H1 (cell line): ENCODE results near the gene ERMARD. TPM values are rescaled to one million over a fixed set of nuclear protein-coding genes. Genes with fewer than 3 reads are reported as not detected.

ENCODE experiments used
- CTCF ChIA-PET: fragments of 300-600 bp; sonication (Branson Sonifier 250); formaldehyde crosslinking; loops from one replicate; lab custom pipeline; 2021; ENCODE audit not compliant: partially characterized antibody; lab: Charles Lee
- POLR2A ChIA-PET: fragments of 300-600 bp; sonication (Branson Sonifier 250); formaldehyde crosslinking; loops from one replicate; lab custom pipeline; 2021; ENCODE audit warnings: inconsistent platforms; ENCODE audit not compliant: partially characterized antibody; lab: Charles Lee
- DNase-seq, 2 experiments: peaks; one replicate each; pipeline versions ENCODE4 v3.0.0 to v3.0.0-alpha.2; 2010 to 2022; ENCODE audit warnings: low spot score in 2 of 2, low read depth in 1 of 2, mixed read lengths in 1 of 2
- FAIRE-seq: peaks from 2 replicates; lab custom pipeline; 2011; peaks lifted over from hg19 to GRCh38; lab: Jason Lieb, UNC
- H2AFZ ChIP-seq: 2 replicates; pipeline ENCODE4 v1.8.1; 2012; ENCODE audit warnings: low read length, inconsistent platforms
- H2AK5ac ChIP-seq: 2 replicates; pipeline ENCODE4 v1.6.1; 2013; ENCODE audit warnings: low read depth, low read length
- H2BK120ac ChIP-seq: replicated peaks from 2 replicates; pipeline ENCODE3; 2013; ENCODE audit warnings: low read depth, low read length, inconsistent platforms
- H2BK12ac ChIP-seq: 2 replicates; pipeline ENCODE4 v1.6.1; 2013; ENCODE audit warnings: low read depth, low read length
- H2BK15ac ChIP-seq: 2 replicates; pipeline ENCODE4 v1.6.1; 2013; ENCODE audit warnings: low read length
- H2BK20ac ChIP-seq: 2 replicates; pipeline ENCODE4 v1.6.1; 2013; ENCODE audit warnings: low read length
- H2BK5ac ChIP-seq: 2 replicates; pipeline ENCODE4 v1.6.1; 2013; ENCODE audit warnings: low read depth, low read length
- H3K14ac ChIP-seq: 2 replicates; pipeline ENCODE4 v1.6.1; 2013; ENCODE audit warnings: inconsistent platforms; ENCODE audit not compliant: insufficient read length
- H3K18ac ChIP-seq: 2 replicates; pipeline ENCODE4 v1.6.1; 2013; ENCODE audit warnings: low read length; ENCODE audit errors: extremely low read depth
- H3K23ac ChIP-seq: 2 replicates; pipeline ENCODE4 v1.6.1; 2013; ENCODE audit warnings: inconsistent platforms; ENCODE audit not compliant: insufficient read length
- H3K23me2 ChIP-seq: 2 replicates; pipeline ENCODE4 v1.6.1; 2013; ENCODE audit warnings: low read depth, low read length
- H3K27ac ChIP-seq: 2 replicates; pipeline ENCODE4 v1.6.1; 2011; ENCODE audit warnings: low read depth, low read length, inconsistent platforms
- H3K27me3 ChIP-seq, 4 experiments: replicated peaks in 1 of 4; 1 replicate in 1 of 4; 2 replicates in 3 of 4; pipeline versions ENCODE4 v1.6.1 to v1.8.1; 2011 to 2013; ENCODE audit warnings: low read length in 3 of 4, mild to moderate bottlenecking in 3 of 4, inconsistent platforms in 2 of 4, mixed read lengths in 2 of 4, moderate library complexity in 1 of 4; ENCODE audit not compliant: control insufficient read depth in 3 of 4, insufficient read depth in 3 of 4; ENCODE audit errors: extremely low read depth in 1 of 4
- H3K36me3 ChIP-seq, 4 experiments: 2 replicates each; pipeline versions ENCODE4 v1.6.1 to v1.8.1; 2011 to 2013; ENCODE audit warnings: mild to moderate bottlenecking in 4 of 4, low read length in 3 of 4, moderate library complexity in 2 of 4, control low read depth in 1 of 4, inconsistent platforms in 1 of 4; ENCODE audit not compliant: insufficient read depth in 4 of 4, control insufficient read depth in 2 of 4
- H3K4ac ChIP-seq: replicated peaks from 2 replicates; pipeline ENCODE3; 2013; ENCODE audit warnings: low read length, low read depth, mixed read lengths, inconsistent platforms; ENCODE audit not compliant: insufficient read length
- H3K4me1 ChIP-seq, 4 experiments: replicated peaks in 1 of 4; 1 replicate in 1 of 4; 2 replicates in 3 of 4; pipeline versions ENCODE4 v1.6.1 to v1.8.1; 2011 to 2013; ENCODE audit warnings: low read length in 3 of 4, inconsistent platforms in 2 of 4, mixed read lengths in 1 of 4; ENCODE audit not compliant: insufficient read depth in 4 of 4, control insufficient read depth in 3 of 4
- H3K4me2 ChIP-seq, 2 experiments: 2 replicates each; pipeline versions ENCODE4 v1.6.1 to v1.8.1; 2011 to 2013; ENCODE audit warnings: low read depth in 2 of 2, low read length in 2 of 2, control low read depth in 1 of 2, inconsistent platforms in 1 of 2, mild to moderate bottlenecking in 1 of 2; ENCODE audit not compliant: insufficient read depth in 1 of 2
- H3K4me3 ChIP-seq, 4 experiments: fragments of 200-600, 300-600 bp in 1 of 4; sonication (generic), shearing (Covaris generic), sonication (Bioruptor Twin) in 1 of 4; 2 replicates each; pipeline versions ENCODE4 v1.5.1 to v1.8.1; 2011 to 2016; ENCODE audit warnings: low read length in 4 of 4, low read depth in 3 of 4, control low read depth in 2 of 4, inconsistent platforms in 2 of 4, mild to moderate bottlenecking in 2 of 4, mixed read lengths in 1 of 4, moderate library complexity in 1 of 4; ENCODE audit not compliant: insufficient read depth in 2 of 4; ENCODE audit errors: extremely low read depth in 1 of 4
- H3K56ac ChIP-seq: replicated peaks from 2 replicates; pipeline ENCODE3; 2013; ENCODE audit warnings: low read depth, mild to moderate bottlenecking, mixed read lengths, low read length, inconsistent platforms; ENCODE audit not compliant: insufficient read length
- H3K79me1 ChIP-seq: 2 replicates; pipeline ENCODE4 v1.6.1; 2013; ENCODE audit warnings: low read depth, low read length, control low read depth
- H3K79me2 ChIP-seq, 2 experiments: 2 replicates each; pipeline versions ENCODE4 v1.6.1 to v1.8.1; 2012 to 2013; ENCODE audit warnings: low read length in 2 of 2, mild to moderate bottlenecking in 2 of 2, inconsistent platforms in 1 of 2; ENCODE audit not compliant: insufficient read depth in 2 of 2, control insufficient read depth in 1 of 2
- H3K9ac ChIP-seq, 4 experiments: replicated peaks in 1 of 4; 1 replicate in 1 of 4; 2 replicates in 3 of 4; pipeline versions ENCODE4 v1.6.1 to v1.8.1; 2011 to 2013; ENCODE audit warnings: low read depth in 3 of 4, low read length in 3 of 4, control low read depth in 2 of 4, mild to moderate bottlenecking in 2 of 4, moderate library complexity in 2 of 4, inconsistent platforms in 1 of 4; ENCODE audit errors: extremely low read depth in 1 of 4
- H3K9me3 ChIP-seq, 2 experiments: 2 replicates each; pipeline versions ENCODE4 v1.6.1 to v1.8.1; 2012 to 2013; ENCODE audit warnings: mild to moderate bottlenecking in 2 of 2, moderate library complexity in 2 of 2, control low read depth in 1 of 2, inconsistent platforms in 1 of 2, low read depth in 1 of 2, low read length in 1 of 2, mixed read lengths in 1 of 2; ENCODE audit not compliant: insufficient read depth in 2 of 2
- H4K20me1 ChIP-seq, 2 experiments: replicated peaks in 1 of 2; 2 replicates each; pipeline versions ENCODE3 to v1.8.1; 2011 to 2013; ENCODE audit warnings: inconsistent platforms in 2 of 2, low read length in 2 of 2, mild to moderate bottlenecking in 1 of 2; ENCODE audit not compliant: insufficient read depth in 2 of 2, control insufficient read depth in 1 of 2
- H4K5ac ChIP-seq: 2 replicates; pipeline ENCODE4 v1.6.1; 2013; ENCODE audit warnings: low read length, low read depth, mixed read lengths, inconsistent platforms; ENCODE audit not compliant: insufficient read length
- H4K8ac ChIP-seq: 2 replicates; pipeline ENCODE4 v1.8.0; 2013; ENCODE audit warnings: mild to moderate bottlenecking, moderate library complexity, low read length, inconsistent platforms; ENCODE audit not compliant: insufficient read depth; ENCODE audit errors: extremely low read depth
- H4K91ac ChIP-seq: replicated peaks from 2 replicates; pipeline ENCODE3; 2013; ENCODE audit warnings: low read length, mixed read lengths, inconsistent platforms; ENCODE audit not compliant: insufficient read length
- WGBS, 2 experiments: shearing (Covaris generic) in 1 of 2; methylation state at CpG; one replicate each; pipeline versions ENCODE4 v1.1.6 to v1.1.7; 2013 to 2015; ENCODE audit warnings: low lambda C conversion rate in 2 of 2, mixed read lengths in 2 of 2, inconsistent platforms in 1 of 2, low coverage in 1 of 2, missing lambda C conversion rate in 1 of 2; ENCODE audit not compliant: insufficient replicate concordance in 2 of 2, insufficient coverage in 1 of 2, insufficient read length in 1 of 2; ENCODE audit errors: extremely low coverage in 1 of 2, missing lambda C conversion rate in 1 of 2; 5-methylcytosine and 5-hydroxymethylcytosine counted together
- polyA plus RNA-seq, 7 experiments: library from polyadenylated mRNA; depleted of rRNA in 3 of 7; stranded (reverse) in 5 of 7; unstranded in 2 of 7; fragments of >200 nt in 5 of 7; fragments of 200-250 nt in 2 of 7; gene quantifications; 1 replicate in 5 of 7; 2 replicates in 1 of 7; 4 replicates in 1 of 7; pipeline versions ENCODE4 v1.2.1 to v1.2.3, GENCODE V29; 2011 to 2013; ENCODE audit warnings: missing spikeins in 2 of 7, mixed read lengths in 2 of 7
- total RNA-seq: library from RNA; stranded (reverse); fragmentation: NEBNext Ultra II Directional; extraction: Animal tissue kit (Norgen Biotek cat#: 25700); gene quantifications from 2 replicates; pipeline ENCODE4 v1.2.1, GENCODE V29; 2021

The ERMARD gene
- total and polyA plus RNA-seq, 2 of the 8 experiments (the other 6 are each of a cell fraction or from before 2014, with no cell fraction given) = 12.2 to 25.6 TPM

- Histone ChIP-seq H3K79me2 (no peaks in the 10 kb centered on the region), H2BK120ac (no peak overlapping the region), H3K23me2 (no peaks in the 10 kb centered on the region), H2BK5ac (no peak overlapping the region), H4K20me1 (no peaks in the 10 kb centered on the region), H3K4ac (no peak overlapping the region), H2AK5ac (no peak overlapping the region), H3K18ac (no peak overlapping the region), H2BK15ac (no peak overlapping the region), H4K5ac (no peak overlapping the region), H3K27me3 (no peaks in the 10 kb centered on the region), H3K9ac (no peak overlapping the region), H2BK12ac (no peak overlapping the region), H4K8ac (no peak overlapping the region), H3K4me3 (no peak overlapping the region), H4K91ac (no peak overlapping the region), H2AFZ (no peak overlapping the region), H3K27ac (no peak overlapping the region), H3K36me3 (no peaks in the 10 kb centered on the region), H2BK20ac (no peak overlapping the region), H3K4me1 (peaks cover 0 to 4% (median 2%) of the 10 kb centered on the region in 4 experiments; a peak in 3 of 7 replicates), H3K79me1 (no peaks in the 10 kb centered on the region; the same call in 1 of the 2 replicates), H3K14ac (no peak overlapping the region), H3K23ac (no peak overlapping the region), H3K4me2 (no peak overlapping the region), H3K56ac (no peak overlapping the region), H3K9me3 (no peaks in the 10 kb centered on the region)
- CTCF ChIA-PET = no interaction called here
- no peak for FAIRE-seq
- POLR2A ChIA-PET = interaction anchor here (1.6 kb wide), 1 partner anchor 13 kb away, joined by 5 read pairs; the partner anchor contains the start of genes DYNLT2 and ERMARD
- no peak for DNase-seq
- WGBS, 2 experiments = 88% methylated on average over 2 of the region's 2 CpGs; no CpG with 5 or more reads in 1 of the 2 experiments
These were observed 12.4 kb upstream of the ERMARD start for GRCh38 chr6:169738976-169739529.
